K562 (cell line): Measurements from ENCODE around the gene HIPK2. TPM values are rescaled to one million over a fixed set of nuclear protein-coding genes. Genes with fewer than 3 reads are reported as not detected.

Experiments
- BHLHE40 ChIP-seq: IDR thresholded peaks from 2 replicates; pipeline ENCODE4 v1.6.1; 2011; ENCODE audit warnings: low read length, improper control_type of control experiment
- GABPB1 ChIP-seq: sonication (generic); formaldehyde crosslinking; IDR thresholded peaks from 2 replicates; pipeline ENCODE4 v1.8.0; 2022; ENCODE audit warnings: mild to moderate bottlenecking, missing genetic modification reagents
- ILK ChIP-seq: fragments of 450-650 bp; IDR thresholded peaks from 2 replicates; pipeline ENCODE4 v1.6.1; 2016; ENCODE audit warnings: missing genetic modification characterization, low read depth, mild to moderate bottlenecking, missing compliant biosample characterization, moderate library complexity, borderline replicate concordance
- LEF1 ChIP-seq: fragments of 450-650 bp; IDR thresholded peaks from 2 replicates; pipeline ENCODE4 v1.6.1; 2016; ENCODE audit warnings: mild to moderate bottlenecking
- SAFB2 ChIP-seq: fragments of 200-400 bp; formaldehyde crosslinking; IDR thresholded peaks from 2 replicates; pipeline ENCODE4 v1.6.1; 2018; ENCODE audit warnings: borderline replicate concordance, low read length, low read depth, moderate library complexity; ENCODE audit not compliant: severe bottlenecking
- ZBTB1 ChIP-seq: sonication (generic); formaldehyde crosslinking; IDR thresholded peaks from 2 replicates; pipeline ENCODE4 v1.8.1; 2023; ENCODE audit warnings: missing genetic modification reagents, low read depth, mild to moderate bottlenecking, borderline replicate concordance
- ZNF165 ChIP-seq: fragments of 250-450 bp; sonication (Bioruptor Pico); IDR thresholded peaks from 2 replicates; pipeline ENCODE4 v1.4.0; 2020; ENCODE audit warnings: borderline replicate concordance
- ZNF347 ChIP-seq: fragments of 450-650 bp; formaldehyde crosslinking; IDR thresholded peaks from 2 replicates; pipeline ENCODE4 v1.4.0; 2020; ENCODE audit warnings: low read depth, mild to moderate bottlenecking, moderate library complexity
- polyA plus RNA-seq, 8 experiments: library from polyadenylated mRNA; depleted of rRNA in 4 of 8; stranded (reverse) in 5 of 8; unstranded in 3 of 8; fragments of >200 nt; fragmentation: Nextera tagmentation in 2 of 8; fragmentation: Illumina TruSeq in 1 of 8; extraction: Ambion mirVana in 2 of 8; extraction: Trizol in 1 of 8; gene quantifications; 2 replicates each; pipeline versions ENCODE4 v1.2.1 to v1.2.3, GENCODE V29; 2011 to 2014; ENCODE audit warnings: inconsistent platforms in 1 of 8, missing spikeins in 1 of 8
- total RNA-seq, 7 experiments: library from RNA; depleted of rRNA in 6 of 7; stranded (reverse); fragments of >200 nt in 6 of 7; fragmentation: Illumina TruSeq in 2 of 7; extraction: Trizol in 2 of 7; gene quantifications; 2 replicates each; pipeline versions ENCODE4 v1.2.1 to v1.2.3, GENCODE V29; 2011 to 2021; ENCODE audit warnings: low replicate concordance in 1 of 7
- TF ChIP-seq, protein P1 (sequence below): fragments of 450-650 bp; IDR thresholded peaks from 2 replicates; pipeline ENCODE4 v1.6.1; 2016; ENCODE audit warnings: antibody characterized with exemption
- TF ChIP-seq, protein P2 (sequence below): fragments of 200-800 bp; sonication (Bioruptor generic); IDR thresholded peaks from 2 replicates; pipeline ENCODE4 v1.6.1; 2016; ENCODE audit warnings: missing genetic modification characterization, missing compliant biosample characterization
- TF ChIP-seq, protein P3 (sequence below): sonication (generic); formaldehyde crosslinking; IDR thresholded peaks from 2 replicates; pipeline ENCODE4 v1.8.1; 2023; ENCODE audit warnings: mild to moderate bottlenecking, missing genetic modification reagents

HIPK2 gene
- total and polyA plus RNA-seq, 9 of the 15 experiments (the other 6 are each of a cell fraction or from before 2014, with no cell fraction given), result 0.69 to 19.8 (median 5.1) TPM

DNA sequence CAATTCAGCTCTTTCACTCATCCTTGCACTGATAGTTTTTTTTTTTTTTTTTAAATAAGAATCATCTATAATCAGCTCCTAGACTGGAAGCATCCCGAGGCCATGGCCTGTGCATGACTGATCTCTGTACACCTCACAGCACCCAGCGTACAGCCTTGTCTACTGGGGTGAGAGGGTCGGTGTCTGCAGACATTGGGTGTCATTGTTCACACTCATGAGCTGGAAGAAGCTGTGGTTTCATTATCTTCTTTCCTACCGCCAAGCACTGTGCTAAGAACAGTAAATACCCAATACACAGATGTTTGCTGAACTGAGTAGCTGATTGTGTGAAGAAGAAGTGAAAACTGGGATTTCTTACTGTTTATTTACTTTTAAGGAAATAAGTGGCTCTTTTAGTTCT lies 130.7 kb downstream of the HIPK2 start (continued):
- no peak for TF ChIP-seq ZBTB1 (CRISPR knock-in tag)
- TF ChIP-seq ZNF165 (CRISPR knock-in tag), result no peak
- TF ChIP-seq, protein P1, sequence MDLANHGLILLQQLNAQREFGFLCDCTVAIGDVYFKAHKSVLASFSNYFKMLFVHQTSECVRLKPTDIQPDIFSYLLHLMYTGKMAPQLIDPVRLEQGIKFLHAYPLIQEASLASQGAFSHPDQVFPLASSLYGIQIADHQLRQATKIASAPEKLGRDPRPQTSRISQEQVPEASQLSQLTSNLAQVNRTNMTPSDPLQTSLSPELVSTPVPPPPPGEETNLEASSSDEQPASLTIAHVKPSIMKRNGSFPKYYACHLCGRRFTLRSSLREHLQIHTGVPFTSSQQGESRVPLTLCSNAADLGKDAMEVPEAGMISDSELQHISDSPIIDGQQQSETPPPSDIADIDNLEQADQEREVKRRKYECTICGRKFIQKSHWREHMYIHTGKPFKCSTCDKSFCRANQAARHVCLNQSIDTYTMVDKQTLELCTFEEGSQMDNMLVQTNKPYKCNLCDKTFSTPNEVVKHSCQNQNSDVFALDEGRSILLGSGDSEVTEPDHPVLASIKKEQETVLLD, result no peak
- TF ChIP-seq, protein P2, sequence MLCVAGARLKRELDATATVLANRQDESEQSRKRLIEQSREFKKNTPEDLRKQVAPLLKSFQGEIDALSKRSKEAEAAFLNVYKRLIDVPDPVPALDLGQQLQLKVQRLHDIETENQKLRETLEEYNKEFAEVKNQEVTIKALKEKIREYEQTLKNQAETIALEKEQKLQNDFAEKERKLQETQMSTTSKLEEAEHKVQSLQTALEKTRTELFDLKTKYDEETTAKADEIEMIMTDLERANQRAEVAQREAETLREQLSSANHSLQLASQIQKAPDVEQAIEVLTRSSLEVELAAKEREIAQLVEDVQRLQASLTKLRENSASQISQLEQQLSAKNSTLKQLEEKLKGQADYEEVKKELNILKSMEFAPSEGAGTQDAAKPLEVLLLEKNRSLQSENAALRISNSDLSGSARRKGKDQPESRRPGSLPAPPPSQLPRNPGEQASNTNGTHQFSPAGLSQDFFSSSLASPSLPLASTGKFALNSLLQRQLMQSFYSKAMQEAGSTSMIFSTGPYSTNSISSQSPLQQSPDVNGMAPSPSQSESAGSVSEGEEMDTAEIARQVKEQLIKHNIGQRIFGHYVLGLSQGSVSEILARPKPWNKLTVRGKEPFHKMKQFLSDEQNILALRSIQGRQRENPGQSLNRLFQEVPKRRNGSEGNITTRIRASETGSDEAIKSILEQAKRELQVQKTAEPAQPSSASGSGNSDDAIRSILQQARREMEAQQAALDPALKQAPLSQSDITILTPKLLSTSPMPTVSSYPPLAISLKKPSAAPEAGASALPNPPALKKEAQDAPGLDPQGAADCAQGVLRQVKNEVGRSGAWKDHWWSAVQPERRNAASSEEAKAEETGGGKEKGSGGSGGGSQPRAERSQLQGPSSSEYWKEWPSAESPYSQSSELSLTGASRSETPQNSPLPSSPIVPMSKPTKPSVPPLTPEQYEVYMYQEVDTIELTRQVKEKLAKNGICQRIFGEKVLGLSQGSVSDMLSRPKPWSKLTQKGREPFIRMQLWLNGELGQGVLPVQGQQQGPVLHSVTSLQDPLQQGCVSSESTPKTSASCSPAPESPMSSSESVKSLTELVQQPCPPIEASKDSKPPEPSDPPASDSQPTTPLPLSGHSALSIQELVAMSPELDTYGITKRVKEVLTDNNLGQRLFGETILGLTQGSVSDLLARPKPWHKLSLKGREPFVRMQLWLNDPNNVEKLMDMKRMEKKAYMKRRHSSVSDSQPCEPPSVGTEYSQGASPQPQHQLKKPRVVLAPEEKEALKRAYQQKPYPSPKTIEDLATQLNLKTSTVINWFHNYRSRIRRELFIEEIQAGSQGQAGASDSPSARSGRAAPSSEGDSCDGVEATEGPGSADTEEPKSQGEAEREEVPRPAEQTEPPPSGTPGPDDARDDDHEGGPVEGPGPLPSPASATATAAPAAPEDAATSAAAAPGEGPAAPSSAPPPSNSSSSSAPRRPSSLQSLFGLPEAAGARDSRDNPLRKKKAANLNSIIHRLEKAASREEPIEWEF (CRISPR knock-in tag), result no peak
- TF ChIP-seq BHLHE40, result no peak
- TF ChIP-seq ZNF347 (CRISPR knock-in tag), result no peak
- TF ChIP-seq LEF1, result no peak
- TF ChIP-seq, protein P3, sequence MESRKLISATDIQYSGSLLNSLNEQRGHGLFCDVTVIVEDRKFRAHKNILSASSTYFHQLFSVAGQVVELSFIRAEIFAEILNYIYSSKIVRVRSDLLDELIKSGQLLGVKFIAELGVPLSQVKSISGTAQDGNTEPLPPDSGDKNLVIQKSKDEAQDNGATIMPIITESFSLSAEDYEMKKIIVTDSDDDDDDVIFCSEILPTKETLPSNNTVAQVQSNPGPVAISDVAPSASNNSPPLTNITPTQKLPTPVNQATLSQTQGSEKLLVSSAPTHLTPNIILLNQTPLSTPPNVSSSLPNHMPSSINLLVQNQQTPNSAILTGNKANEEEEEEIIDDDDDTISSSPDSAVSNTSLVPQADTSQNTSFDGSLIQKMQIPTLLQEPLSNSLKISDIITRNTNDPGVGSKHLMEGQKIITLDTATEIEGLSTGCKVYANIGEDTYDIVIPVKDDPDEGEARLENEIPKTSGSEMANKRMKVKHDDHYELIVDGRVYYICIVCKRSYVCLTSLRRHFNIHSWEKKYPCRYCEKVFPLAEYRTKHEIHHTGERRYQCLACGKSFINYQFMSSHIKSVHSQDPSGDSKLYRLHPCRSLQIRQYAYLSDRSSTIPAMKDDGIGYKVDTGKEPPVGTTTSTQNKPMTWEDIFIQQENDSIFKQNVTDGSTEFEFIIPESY (CRISPR knock-in tag), result peak; percentile 76
- TF ChIP-seq SAFB2, result no peak
- TF ChIP-seq GABPB1, result no peak
- no peak for TF ChIP-seq ILK
